IMR-90 (cell line): ENCODE data around the gene WBP2. TPM values are rescaled to one million over a fixed set of nuclear protein-coding genes. Genes with fewer than 3 reads are reported as not detected.

Experiments used
- ATAC-seq: fragments of 200-7000 bp; cut with Tn5 transposase; 2 replicates; pipeline ENCODE4 v1.9.1; 2020; ENCODE audit warnings: low read depth, mild to moderate bottlenecking, moderate library complexity
- BruUV-seq: library from RNA; stranded (reverse); fragments of 400-500 nt; replicated peaks from 2 replicates; lab custom pipeline; 2021; lab: Mats Ljungman, UMichigan
- CTCF ChIA-PET: fragments of 300-600 bp; formaldehyde crosslinking; extraction: SDS; loops from one replicate; lab custom pipeline; 2021; ENCODE audit warnings: antibody characterized with exemption; lab: Yijun Ruan, JAX
- POLR2A ChIA-PET: fragments of 300-600 bp; sonication (Branson Sonifier 250); formaldehyde crosslinking; loops from one replicate; lab custom pipeline; 2022; ENCODE audit warnings: antibody characterized with exemption; ENCODE audit not compliant: unreplicated experiment; lab: Charles Lee
- DNase-seq: peaks from one replicate; pipeline ENCODE4 v3.0.0; 2013
- H2AFZ ChIP-seq: replicated peaks from 2 replicates; pipeline ENCODE3; 2013; ENCODE audit warnings: low read length, mild to moderate bottlenecking; ENCODE audit not compliant: poor library complexity
- H2AK5ac ChIP-seq: 2 replicates; pipeline ENCODE4 v1.6.1; 2013; ENCODE audit warnings: low read depth, low read length, inconsistent platforms
- H2AK9ac ChIP-seq: replicated peaks from 2 replicates; pipeline ENCODE3; 2013; ENCODE audit warnings: mild to moderate bottlenecking, low read depth, low read length, moderate library complexity; ENCODE audit not compliant: poor library complexity
- H2BK120ac ChIP-seq: 2 replicates; pipeline ENCODE4 v1.6.1; 2013; ENCODE audit warnings: low read depth, low read length, inconsistent platforms
- H2BK15ac ChIP-seq: 3 replicates; pipeline ENCODE4 v1.6.1; 2013; ENCODE audit warnings: low read depth, low read length, inconsistent platforms
- H2BK20ac ChIP-seq: 2 replicates; pipeline ENCODE4 v1.6.1; 2013; ENCODE audit warnings: low read depth, mild to moderate bottlenecking, inconsistent platforms, low read length, moderate library complexity
- H2BK5ac ChIP-seq: 2 replicates; pipeline ENCODE4 v1.6.1; 2013; ENCODE audit warnings: mild to moderate bottlenecking, low read depth, low read length, inconsistent platforms; ENCODE audit not compliant: poor library complexity, severe bottlenecking
- H3K14ac ChIP-seq: replicated peaks from 2 replicates; pipeline ENCODE4 v1.6.1; 2013; ENCODE audit warnings: low read depth, low read length, inconsistent platforms
- H3K18ac ChIP-seq: 2 replicates; pipeline ENCODE4 v1.6.1; 2013; ENCODE audit warnings: low read depth, low read length, control low read depth
- H3K23ac ChIP-seq: 2 replicates; pipeline ENCODE4 v1.6.1; 2013; ENCODE audit warnings: low read depth, low read length, inconsistent platforms
- H3K27ac ChIP-seq: 2 replicates; pipeline ENCODE4 v1.5.1; 2013; ENCODE audit warnings: mild to moderate bottlenecking, control low read depth, low read length; ENCODE audit not compliant: insufficient read depth
- H3K27me3 ChIP-seq: 2 replicates; pipeline ENCODE4 v1.6.1; 2013; ENCODE audit warnings: low read length; ENCODE audit not compliant: control insufficient read depth, insufficient read depth
- H3K36me3 ChIP-seq: 2 replicates; pipeline ENCODE4 v1.6.1; 2013; ENCODE audit warnings: low read length, mixed read lengths; ENCODE audit not compliant: control insufficient read depth, insufficient read depth
- H3K4ac ChIP-seq: 2 replicates; pipeline ENCODE4 v1.6.1; 2013; ENCODE audit warnings: low read depth, low read length, inconsistent platforms
- H3K4me1 ChIP-seq: 2 replicates; pipeline ENCODE4 v1.6.1; 2013; ENCODE audit warnings: low read length, mixed read lengths; ENCODE audit not compliant: control insufficient read depth, insufficient read depth
- H3K4me2 ChIP-seq: 2 replicates; pipeline ENCODE4 v1.6.1; 2013; ENCODE audit warnings: low read depth, mild to moderate bottlenecking, control low read depth, low read length, moderate library complexity
- H3K4me3 ChIP-seq: 2 replicates; pipeline ENCODE4 v1.5.1; 2013; ENCODE audit warnings: low read depth, mild to moderate bottlenecking, control low read depth, low read length, moderate library complexity; ENCODE audit not compliant: insufficient read depth
- H3K56ac ChIP-seq: 2 replicates; pipeline ENCODE4 v1.6.1; 2013; ENCODE audit warnings: low read length, inconsistent platforms; ENCODE audit not compliant: insufficient read depth; ENCODE audit errors: extremely low read depth
- H3K79me1 ChIP-seq, 2 experiments: 2 replicates each; pipeline ENCODE4 v1.6.1; 2013; ENCODE audit warnings: low read length in 2 of 2, inconsistent platforms in 1 of 2, low read depth in 1 of 2
- H3K9ac ChIP-seq: 2 replicates; pipeline ENCODE4 v1.6.1; 2013; ENCODE audit warnings: low read depth, low read length, control low read depth
- H3K9me1 ChIP-seq: 2 replicates; pipeline ENCODE4 v1.6.1; 2013; ENCODE audit warnings: low read length, inconsistent platforms; ENCODE audit not compliant: insufficient read depth
- H3K9me3 ChIP-seq: 2 replicates; pipeline ENCODE4 v1.6.1; 2013; ENCODE audit warnings: low read length; ENCODE audit not compliant: control insufficient read depth, insufficient read depth
- H4K20me1 ChIP-seq: 2 replicates; pipeline ENCODE4 v1.6.1; 2013; ENCODE audit warnings: low read length, inconsistent platforms; ENCODE audit not compliant: insufficient read depth
- H4K5ac ChIP-seq: 2 replicates; pipeline ENCODE4 v1.6.1; 2013; ENCODE audit warnings: mild to moderate bottlenecking, low read depth, low read length, control low read depth
- H4K8ac ChIP-seq, 2 experiments: 2 replicates each; pipeline ENCODE4 v1.6.1; 2013; ENCODE audit warnings: low read depth in 2 of 2, low read length in 2 of 2, control low read depth in 1 of 2, inconsistent platforms in 1 of 2
- H4K91ac ChIP-seq: 2 replicates; pipeline ENCODE4 v1.6.1; 2013; ENCODE audit warnings: low read depth, low read length, inconsistent platforms; ENCODE audit not compliant: insufficient read depth
- POLR2A ChIP-seq: IDR thresholded peaks from 2 replicates; pipeline ENCODE4 v1.6.1; 2012; ENCODE audit warnings: mild to moderate bottlenecking, low read depth, low read length
- WGBS, 2 experiments: methylation state at CpG; one replicate each; pipeline versions ENCODE4 v1.1.5 to v1.1.7; 2013; ENCODE audit warnings: missing lambda C conversion rate in 2 of 2; ENCODE audit not compliant: insufficient read length in 1 of 2; ENCODE audit errors: extremely low coverage in 2 of 2; 5-methylcytosine and 5-hydroxymethylcytosine counted together
- dilution Hi-C: fragments of 300-500 bp; cut with HindIII; formaldehyde crosslinking; loops from one replicate; pipeline ENCODE4 v1.14.3; 2018; ENCODE audit warnings: low sequenced_read_pairs; ENCODE audit not compliant: unreplicated experiment
- in situ Hi-C: fragments of 300-500 bp; cut with MboI; formaldehyde crosslinking; loops from 3 replicates; pipeline ENCODE4 v1.14.3; 2019; ENCODE audit warnings: low sequenced_read_pairs, inconsistent platforms, mixed read lengths
- intact Hi-C: fragments of 100-400 bp; cut with micrococcal nuclease; formaldehyde crosslinking; loops from 2 replicates; pipeline ENCODE4 v1.10.0; 2022
- polyA plus RNA-seq, 3 experiments: library from polyadenylated mRNA; depleted of rRNA; stranded (reverse); fragments of >200 nt; gene quantifications; 2 replicates each; pipeline ENCODE4 v1.2.3, GENCODE V29; 2012; ENCODE audit warnings: low replicate concordance in 1 of 3
- total RNA-seq: library from RNA; depleted of rRNA; stranded (reverse); fragments of >200 nt; gene quantifications from 2 replicates; pipeline ENCODE4 v1.2.3, GENCODE V29; 2012

The WBP2 gene
- total and polyA plus RNA-seq, 2 of the 4 experiments (the other 2 are of a cell fraction), result 9.0 to 35.5 TPM

- H2BK15ac ChIP-seq, result no peak overlapping the region
- peaks cover 3% of the 10 kb centered on the region for H3K27me3 ChIP-seq
- no peak overlapping the region for H3K14ac ChIP-seq
- H4K20me1 ChIP-seq, result peaks cover 2% of the 10 kb centered on the region; the same call in 1 of the 2 replicates
- H3K79me1 ChIP-seq, result peaks cover 0 to under 1% of the 10 kb centered on the region in 2 experiments; a peak in 1 of 4 replicates
- dilution Hi-C loops (no loop called here), intact Hi-C loops (no loop called here), in situ Hi-C loops (no loop called here)
- H3K9me1 ChIP-seq, result no peaks in the 10 kb centered on the region
- no peak overlapping the region for H3K4me2 ChIP-seq
- no peak for ATAC-seq
- H3K4ac ChIP-seq, result no peak overlapping the region
- no peak overlapping the region for H3K56ac ChIP-seq
- no peak overlapping the region for H2AK5ac ChIP-seq
- WGBS, 2 experiments, result 82% methylated on average over 6 of the region's 15 CpGs; no CpG with 5 or more reads in 1 of the 2 experiments
- no peak for DNase-seq
- no peak overlapping the region for H2BK5ac ChIP-seq
- H3K23ac ChIP-seq, result no peak overlapping the region
- no TSS peak for BruUV-seq
- no peak overlapping the region for H3K9ac ChIP-seq
- no peak overlapping the region for H3K27ac ChIP-seq
- no peak overlapping the region for H4K8ac ChIP-seq
- no peak overlapping the region for H4K5ac ChIP-seq
- peaks cover 3% of the 10 kb centered on the region for H3K4me1 ChIP-seq
- H4K91ac ChIP-seq, result no peak overlapping the region
- no peak for TF ChIP-seq POLR2A
- H2BK20ac ChIP-seq, result no peak overlapping the region
- H2AK9ac ChIP-seq, result no peak overlapping the region
- H3K4me3 ChIP-seq, result no peak overlapping the region
- H3K9me3 ChIP-seq, result no peaks in the 10 kb centered on the region
- no peak overlapping the region for H2BK120ac ChIP-seq
- CTCF ChIA-PET, result no interaction called here
- H2AFZ ChIP-seq, result no peak overlapping the region
- POLR2A ChIA-PET, result interaction anchor here (1.0 kb wide), 1 partner anchor 102 kb away, joined by 3 read pairs; no protein-coding TSS in a partner anchor
- no peaks in the 10 kb centered on the region for H3K36me3 ChIP-seq
- H3K18ac ChIP-seq, result no peak overlapping the region
Observed at GRCh38 chr17:75881678-75882454, 26.7 kb upstream of the WBP2 start.
